ENCODE measurements around the gene CMTR1. TPM values are rescaled to one million over a fixed set of nuclear protein-coding genes. Genes with fewer than 3 reads are reported as not detected.
"Not testable (repeated sequence)": the region's sequence is repeated elsewhere in the genome, so short reads cannot be mapped to it uniquely, and the experiment has no call there.

The CMTR1 gene
- total RNA-seq, 1 experiment from 2014 or later = 34.8 TPM

DNA sequence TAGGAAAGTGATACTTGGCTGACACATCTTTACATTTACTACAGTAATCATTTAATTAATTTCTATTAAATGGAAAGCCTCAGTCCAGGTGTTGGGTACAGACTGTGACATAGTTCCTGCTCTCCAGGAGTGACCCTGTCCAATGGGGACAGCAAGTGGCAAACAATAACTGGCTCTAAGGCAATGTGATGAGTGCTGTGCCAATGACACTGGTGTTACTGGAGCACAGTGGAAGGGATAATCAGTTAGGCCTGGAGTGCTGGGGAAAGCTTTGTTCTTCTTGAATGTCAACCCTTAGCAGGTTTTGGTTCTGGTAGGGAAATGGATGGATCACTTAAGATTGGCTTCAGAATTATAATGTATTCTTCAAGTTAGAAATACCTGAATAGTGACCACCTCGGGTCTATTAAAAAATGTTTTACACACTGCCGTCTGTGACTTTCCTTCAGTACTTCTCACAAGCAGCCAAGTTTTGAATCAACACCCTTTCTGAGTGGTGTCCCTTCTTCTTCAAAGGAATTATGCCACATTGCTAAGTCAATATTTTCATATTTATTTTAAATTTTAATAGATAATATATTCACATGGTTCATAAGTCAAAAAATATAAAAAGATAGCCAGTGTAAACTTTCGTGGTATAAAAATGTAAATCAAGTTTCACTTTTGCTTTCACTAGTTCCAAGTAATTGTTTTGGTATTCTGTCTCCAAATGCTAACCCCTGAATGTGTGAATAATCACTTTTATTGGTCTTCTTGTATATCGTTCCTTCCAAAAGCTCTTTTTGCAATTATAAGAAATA, 9.6 kb downstream of the CMTR1 start:
- Histone ChIP-seq H2BK120ac (ENCODE audit: low read depth, low read length, poor library complexity, severe bottlenecking) (no peak overlapping the region), H3K4ac (ENCODE audit: low read depth, low read length) (no peak overlapping the region), H2BK5ac (ENCODE audit: insufficient read length, low read length) (no peak overlapping the region), H4K8ac (replicated peaks; ENCODE audit: insufficient read length, low read depth, low read length) (no peak overlapping the region), H3K23me2 (ENCODE audit: insufficient read length, low read depth, low read length, poor library complexity, severe bottlenecking) (no peaks in the 10 kb centered on the region), H3K27me3 (ENCODE audit: insufficient read depth, low read length) (no peaks in the 10 kb centered on the region), H3T11ph (ENCODE audit: low read length) (no peak overlapping the region), H3K79me1 (ENCODE audit: insufficient read depth, low read depth, low read length, poor library complexity, severe bottlenecking) (no peaks in the 10 kb centered on the region), H3K79me2 (ENCODE audit: insufficient read depth, low read length) (no peaks in the 10 kb centered on the region), H3K9me3 (ENCODE audit: control insufficient read depth, low read depth, low read length) (no peaks in the 10 kb centered on the region), H2BK20ac (ENCODE audit: low read depth, low read length, poor library complexity, severe bottlenecking) (no peak overlapping the region), H4K91ac (ENCODE audit: insufficient read length, low read depth, low read length) (no peak overlapping the region), H3K4me2 (ENCODE audit: insufficient read depth, insufficient read length, low read length) (no peak overlapping the region), H3K23ac (ENCODE audit: insufficient read length, low read depth, low read length) (no peak overlapping the region), H4K20me1 (ENCODE audit: control insufficient read depth, insufficient read depth, insufficient read length) (no peaks in the 10 kb centered on the region), H3K9ac (ENCODE audit: extremely low read depth, insufficient read length, low read length) (no peak overlapping the region), H4K5ac (ENCODE audit: insufficient read length, low read depth, low read length) (no peak overlapping the region), H3K56ac (ENCODE audit: insufficient read length, low read depth, low read length) (no peak overlapping the region), H2AK5ac (ENCODE audit: insufficient read length, low read length) (no peak overlapping the region), H3K14ac (ENCODE audit: insufficient read depth, low read length) (no peak overlapping the region), H2BK15ac (ENCODE audit: low read depth, low read length) (no peak overlapping the region), H2AFZ (ENCODE audit: low read length) (no peak overlapping the region), H2BK12ac (ENCODE audit: insufficient read length, low read depth, low read length) (no peak overlapping the region), H3K27ac (ENCODE audit: insufficient read length, low read depth, low read length) (no peak overlapping the region), H3K4me1 (ENCODE audit: insufficient read depth, low read length) (no peaks in the 10 kb centered on the region), H3K18ac (ENCODE audit: insufficient read length, low read depth, low read length) (no peak overlapping the region)
- no peak overlapping the region for H3K27ac Mint-ChIP-seq
- TF ChIP-seq, protein P1, sequence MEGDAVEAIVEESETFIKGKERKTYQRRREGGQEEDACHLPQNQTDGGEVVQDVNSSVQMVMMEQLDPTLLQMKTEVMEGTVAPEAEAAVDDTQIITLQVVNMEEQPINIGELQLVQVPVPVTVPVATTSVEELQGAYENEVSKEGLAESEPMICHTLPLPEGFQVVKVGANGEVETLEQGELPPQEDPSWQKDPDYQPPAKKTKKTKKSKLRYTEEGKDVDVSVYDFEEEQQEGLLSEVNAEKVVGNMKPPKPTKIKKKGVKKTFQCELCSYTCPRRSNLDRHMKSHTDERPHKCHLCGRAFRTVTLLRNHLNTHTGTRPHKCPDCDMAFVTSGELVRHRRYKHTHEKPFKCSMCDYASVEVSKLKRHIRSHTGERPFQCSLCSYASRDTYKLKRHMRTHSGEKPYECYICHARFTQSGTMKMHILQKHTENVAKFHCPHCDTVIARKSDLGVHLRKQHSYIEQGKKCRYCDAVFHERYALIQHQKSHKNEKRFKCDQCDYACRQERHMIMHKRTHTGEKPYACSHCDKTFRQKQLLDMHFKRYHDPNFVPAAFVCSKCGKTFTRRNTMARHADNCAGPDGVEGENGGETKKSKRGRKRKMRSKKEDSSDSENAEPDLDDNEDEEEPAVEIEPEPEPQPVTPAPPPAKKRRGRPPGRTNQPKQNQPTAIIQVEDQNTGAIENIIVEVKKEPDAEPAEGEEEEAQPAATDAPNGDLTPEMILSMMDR (conservative IDR thresholded peaks at IDR 0.05) = no peak
- peaks cover 13 to 39% (median 38%) of the 10 kb centered on the region in 3 experiments; a peak in 6 of 7 replicates for H3K36me3 Mint-ChIP-seq (ENCODE audit: insufficient read depth in 1 of 3, low read depth in 3 of 3)
- DNase-seq = no peak
- no peaks in the 10 kb centered on the region for H3K27me3 Mint-ChIP-seq (ENCODE audit: low read depth)
- no peak overlapping the region for H3K4me3 Mint-ChIP-seq
- no peaks in the 10 kb centered on the region for H3K9me3 Mint-ChIP-seq
- H3K4me1 Mint-ChIP-seq = no peaks in the 10 kb centered on the region
- WGBS (ENCODE audit: extremely low coverage, insufficient read length, low lambda C conversion rate) = no CpG with 5 or more reads among the region's 4 CpGs

DNA sequence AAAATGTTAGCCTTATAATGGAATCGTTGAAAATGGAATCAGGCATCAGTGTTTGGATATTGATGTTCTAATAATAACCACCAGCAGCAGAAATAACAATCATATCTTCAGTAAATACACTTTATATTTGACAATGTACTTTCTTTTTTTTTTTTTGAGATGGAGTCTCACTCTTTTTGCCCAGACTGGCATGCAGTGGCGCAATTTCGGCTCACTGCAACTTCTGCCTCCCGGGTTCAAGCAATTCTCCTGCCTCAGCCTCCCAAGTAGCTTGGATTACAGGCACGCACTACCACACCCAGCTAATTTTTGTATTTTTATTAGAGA, 10.2 kb downstream of the CMTR1 start:
- H3K56ac ChIP-seq (ENCODE audit: insufficient read length, low read depth, low read length); H3K4me1 Mint-ChIP-seq; H3K4me1 ChIP-seq (ENCODE audit: insufficient read depth, low read length); H2BK12ac ChIP-seq (ENCODE audit: insufficient read length, low read depth, low read length); H2BK5ac ChIP-seq (ENCODE audit: insufficient read length, low read length); H3K23ac ChIP-seq (ENCODE audit: insufficient read length, low read depth, low read length); H3K79me2 ChIP-seq (ENCODE audit: insufficient read depth, low read length); H4K5ac ChIP-seq (ENCODE audit: insufficient read length, low read depth, low read length); H3K27ac ChIP-seq (ENCODE audit: insufficient read length, low read depth, low read length); H2AK5ac ChIP-seq (ENCODE audit: insufficient read length, low read length); H3K9ac ChIP-seq (ENCODE audit: extremely low read depth, insufficient read length, low read length); H3K27ac Mint-ChIP-seq; H3K4me3 Mint-ChIP-seq; H3K4me2 ChIP-seq (ENCODE audit: insufficient read depth, insufficient read length, low read length); H4K8ac ChIP-seq (replicated peaks; ENCODE audit: insufficient read length, low read depth, low read length); H3K79me1 ChIP-seq (ENCODE audit: insufficient read depth, low read depth, low read length, poor library complexity, severe bottlenecking); H3K9me3 Mint-ChIP-seq; H3K14ac ChIP-seq (ENCODE audit: insufficient read depth, low read length); H2BK120ac ChIP-seq (ENCODE audit: low read depth, low read length, poor library complexity, severe bottlenecking); H3K27me3 ChIP-seq (ENCODE audit: insufficient read depth, low read length); H3K9me3 ChIP-seq (ENCODE audit: control insufficient read depth, low read depth, low read length); H2BK20ac ChIP-seq (ENCODE audit: low read depth, low read length, poor library complexity, severe bottlenecking); H3T11ph ChIP-seq (ENCODE audit: low read length); H3K4ac ChIP-seq (ENCODE audit: low read depth, low read length); H4K91ac ChIP-seq (ENCODE audit: insufficient read length, low read depth, low read length); H2AFZ ChIP-seq (ENCODE audit: low read length); H3K23me2 ChIP-seq (ENCODE audit: insufficient read length, low read depth, low read length, poor library complexity, severe bottlenecking); H3K18ac ChIP-seq (ENCODE audit: insufficient read length, low read depth, low read length); DNase-seq; H4K20me1 ChIP-seq (ENCODE audit: control insufficient read depth, insufficient read depth, insufficient read length); H3K27me3 Mint-ChIP-seq (ENCODE audit: low read depth); H2BK15ac ChIP-seq (ENCODE audit: low read depth, low read length): not testable (repeated sequence)
- peaks cover 13 to 41% (median 34%) of the 10 kb centered on the region in 3 experiments; a peak in 6 of 7 replicates for H3K36me3 Mint-ChIP-seq (ENCODE audit: insufficient read depth in 1 of 3, low read depth in 3 of 3)
- WGBS (ENCODE audit: extremely low coverage, insufficient read length, low lambda C conversion rate) = no CpG with 5 or more reads among the region's 5 CpGs

Data from H9 (cell line).